T follicular helper cell (primary cell): ENCODE measurements around the gene NALCN.

Experiments
- DNase-seq: peaks from one replicate; pipeline ENCODE4 v3.0.0-alpha.2; 2020; ENCODE audit warnings: low read depth
- total RNA-seq, 2 experiments: gene quantifications; one replicate each; lab custom pipeline; 2026; lab: John Stamatoyannopoulos, UW

Gene NALCN
- 0 reads per million in 2 experiments for total RNA-seq

DNA sequence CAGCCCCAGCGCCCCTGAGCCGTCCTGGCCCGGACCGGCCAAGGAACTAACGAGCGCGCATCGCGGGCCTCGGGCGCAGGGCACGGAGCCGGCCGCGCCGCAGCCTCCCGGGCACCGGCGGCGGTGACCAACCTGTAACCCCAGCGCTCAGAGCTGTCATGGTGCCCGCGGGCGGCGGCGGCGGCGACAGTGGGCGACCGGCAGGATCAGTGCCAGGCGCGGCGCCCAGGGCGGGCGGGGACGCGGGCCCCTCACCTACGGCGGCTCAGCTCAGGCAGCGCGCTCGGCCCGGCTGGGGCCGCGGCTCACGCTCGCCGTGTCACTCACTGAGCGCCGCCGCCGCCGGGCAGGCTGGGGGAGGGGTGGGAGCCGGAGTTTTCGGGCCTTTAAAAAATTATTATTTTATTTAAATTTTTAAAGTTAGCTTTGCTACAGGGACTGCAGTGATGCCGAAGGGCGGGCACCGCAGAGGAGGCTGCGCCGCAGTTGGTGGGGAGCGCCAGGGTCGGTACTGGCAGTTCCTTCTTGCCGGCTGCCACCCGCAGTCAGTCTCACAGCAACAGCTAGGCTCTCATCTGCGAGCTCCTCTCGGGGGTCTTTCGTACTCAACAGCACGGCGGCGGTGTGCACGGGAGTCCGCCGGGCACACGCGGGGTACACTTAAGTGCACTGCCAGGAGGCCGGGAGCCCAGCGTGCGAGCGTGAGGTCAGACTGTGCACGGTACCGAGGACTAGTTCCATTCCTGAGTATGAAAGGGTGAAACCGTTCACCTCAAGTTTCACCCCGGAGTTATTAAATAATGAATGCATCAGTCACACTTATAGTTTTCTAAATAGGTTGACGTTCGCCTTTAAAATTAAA is at the start of gene NALCN:
TSS of gene NALCN (minus strand) at position 328 of the 862 bp plus-strand sequence. CDS start 17,382 bp downstream, outside the sequence.
- DNase-seq = no peak

- no peak for DNase-seq
Measured at GRCh38 chr13:101465877-101466276, 49.6 kb upstream of the NALCN start.

DNA sequence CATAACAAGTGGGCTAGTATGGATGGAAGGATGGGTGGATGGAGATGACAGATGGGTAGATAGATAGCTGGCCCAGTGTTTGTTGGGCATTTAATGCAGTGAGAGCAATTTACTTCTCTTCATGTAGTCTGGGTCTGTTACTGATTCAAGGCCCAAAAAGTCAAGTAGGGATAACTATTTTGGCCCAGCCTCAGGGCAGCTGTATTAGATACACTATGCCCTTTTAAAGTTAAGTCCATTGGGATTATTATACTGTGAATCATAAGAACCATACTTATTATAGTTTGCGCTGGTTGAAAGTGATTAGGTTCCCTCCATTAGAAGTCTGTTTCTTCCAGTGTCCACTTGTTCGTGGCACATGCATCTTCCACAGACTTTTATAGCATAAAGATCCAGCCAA is 40.9 kb upstream of the NALCN start:
- no peak for DNase-seq

DNA sequence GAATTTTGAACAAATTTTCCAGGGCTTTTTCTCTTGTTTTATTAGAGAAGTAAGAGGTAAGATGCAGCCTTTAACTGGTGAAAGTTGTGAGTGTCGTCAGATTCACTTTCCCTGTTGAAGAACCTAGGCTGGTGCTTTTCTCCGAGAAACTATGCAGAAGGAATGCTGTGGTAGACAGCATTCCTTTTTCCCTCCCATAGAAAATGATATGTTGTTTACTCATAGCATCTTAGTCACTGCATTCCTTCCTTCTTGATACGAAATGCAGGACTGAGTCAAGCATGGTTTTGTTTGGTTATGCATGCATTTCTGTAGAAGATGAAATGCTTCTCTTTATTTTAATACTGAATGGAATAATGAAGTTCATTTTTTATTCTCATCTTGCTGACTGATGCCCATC is 39.6 kb upstream of the NALCN start:
- no peak for DNase-seq

DNA sequence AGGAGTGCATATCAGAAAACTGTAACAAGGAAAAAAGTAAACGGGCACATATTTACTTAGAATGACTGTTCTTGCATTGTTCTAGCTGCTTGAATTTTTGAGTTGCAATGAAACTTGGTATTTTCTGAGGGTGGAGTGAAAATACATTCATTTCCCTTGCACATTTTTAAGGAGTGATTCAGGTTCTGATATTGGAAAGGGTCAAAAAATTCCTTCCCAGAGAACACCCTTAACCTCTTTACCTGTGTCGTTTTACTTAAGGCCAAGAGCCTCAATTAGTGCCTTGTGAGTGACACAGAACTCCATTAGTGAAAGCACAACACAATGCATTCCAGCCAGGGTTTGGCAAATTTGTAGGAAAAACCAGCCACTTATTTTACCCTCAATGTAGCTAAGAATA is 38.5 kb upstream of the NALCN start:
- no peak for DNase-seq

DNA sequence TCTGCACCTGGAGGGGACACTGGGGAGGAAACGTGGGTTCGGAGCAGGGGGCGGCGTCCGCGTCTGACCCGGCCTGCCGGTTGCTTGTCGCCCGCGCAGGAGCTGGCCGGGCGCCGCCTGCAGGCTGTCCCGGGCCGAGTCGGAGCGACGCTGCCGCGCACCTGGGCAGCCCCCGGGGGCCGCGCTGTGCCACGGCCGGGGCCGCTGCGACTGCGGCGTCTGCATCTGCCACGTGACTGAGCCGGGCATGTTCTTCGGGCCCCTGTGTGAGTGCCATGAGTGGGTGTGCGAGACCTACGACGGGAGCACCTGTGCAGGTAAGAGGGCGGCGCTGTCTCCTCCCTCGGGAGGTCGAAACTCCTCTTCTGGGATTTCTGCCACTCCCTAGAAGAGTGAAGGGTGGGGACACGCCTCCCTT is 37.5 kb upstream of the NALCN start:
- no peak for DNase-seq

- no peak for DNase-seq
Measured at GRCh38 chr13:101452519-101453485, 36.5 kb upstream of the NALCN start, which contains the start of gene ITGBL1. TSS of gene ITGBL1 (plus strand) at chr13:101452675. CDS start at chr13:101452834, 159 bp downstream.

GRCh38 chr13:101451641-101452040 is 35.3 kb upstream of the NALCN start:
- no peak for DNase-seq

DNA sequence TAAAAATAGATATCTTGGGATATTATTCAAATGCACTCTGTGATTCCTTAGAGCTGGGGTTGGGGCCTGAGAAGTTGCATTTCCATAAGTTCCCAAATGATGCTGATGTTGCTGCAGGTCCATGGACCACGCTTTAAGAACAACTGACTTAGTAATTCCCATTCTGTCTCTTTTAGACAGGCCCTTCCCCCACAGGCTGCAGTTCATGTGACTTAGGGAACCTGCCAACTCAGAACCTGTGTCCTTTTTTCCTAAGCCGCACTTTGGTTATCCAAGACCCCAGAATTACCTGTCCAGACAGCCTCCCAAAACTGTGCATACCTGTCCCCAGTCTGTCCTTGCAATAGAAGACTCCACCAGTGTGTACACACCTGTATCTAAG is 34.4 kb upstream of the NALCN start:
- DNase-seq = no peak

GRCh38 chr13:101449790-101450748 is 33.8 kb upstream of the NALCN start:
- no peak for DNase-seq

DNA sequence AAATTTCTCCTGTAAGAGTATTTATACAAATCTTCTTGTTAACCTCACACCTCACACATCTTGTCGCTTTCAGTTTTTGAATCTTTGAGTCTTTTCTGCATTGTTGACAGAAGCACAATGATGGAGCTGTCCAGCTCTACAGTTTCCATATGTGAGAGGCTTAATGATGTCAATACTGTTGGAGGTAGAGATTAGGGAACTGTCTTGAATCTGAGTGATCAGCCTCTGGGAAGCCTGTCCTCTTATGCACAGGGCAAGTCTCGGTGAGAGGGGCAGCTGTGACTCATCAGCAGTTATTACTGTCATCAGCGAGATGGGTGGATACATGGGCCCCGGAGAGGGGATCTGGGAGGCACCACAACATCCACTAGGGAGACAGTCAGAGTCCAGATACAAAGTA is 31.5 kb upstream of the NALCN start:
- DNase-seq = no peak

DNA sequence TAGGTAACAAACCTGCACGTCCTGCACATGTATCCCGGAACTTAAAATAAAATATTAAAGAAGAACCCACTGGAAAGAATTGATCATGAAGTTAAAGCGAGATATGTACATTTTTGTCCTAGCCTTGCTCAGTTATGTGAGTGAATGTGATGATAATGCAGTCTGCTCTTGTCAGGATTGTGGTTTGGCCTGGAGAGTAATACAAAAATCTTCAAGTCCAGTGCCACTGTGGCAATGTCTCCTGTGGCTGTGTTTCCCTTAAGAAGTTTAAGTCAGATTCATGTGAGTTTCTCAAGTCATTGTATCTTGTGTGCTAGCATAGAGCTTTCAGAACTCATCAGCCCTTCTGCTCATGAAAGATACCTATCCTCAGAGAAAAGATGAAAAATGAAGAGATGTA is 18.2 kb upstream of the NALCN start:
- DNase-seq = no peak

- no peak for DNase-seq
Measured at GRCh38 chr13:101433895-101434294, 17.6 kb upstream of the NALCN start.

- DNase-seq = no peak
Measured at GRCh38 chr13:101429733-101430132, 13.4 kb upstream of the NALCN start.

- DNase-seq = no peak
Measured at GRCh38 chr13:101425623-101426022, 9.3 kb upstream of the NALCN start.

- DNase-seq = no peak
Measured at GRCh38 chr13:101425156-101425471, 8.8 kb upstream of the NALCN start.

DNA sequence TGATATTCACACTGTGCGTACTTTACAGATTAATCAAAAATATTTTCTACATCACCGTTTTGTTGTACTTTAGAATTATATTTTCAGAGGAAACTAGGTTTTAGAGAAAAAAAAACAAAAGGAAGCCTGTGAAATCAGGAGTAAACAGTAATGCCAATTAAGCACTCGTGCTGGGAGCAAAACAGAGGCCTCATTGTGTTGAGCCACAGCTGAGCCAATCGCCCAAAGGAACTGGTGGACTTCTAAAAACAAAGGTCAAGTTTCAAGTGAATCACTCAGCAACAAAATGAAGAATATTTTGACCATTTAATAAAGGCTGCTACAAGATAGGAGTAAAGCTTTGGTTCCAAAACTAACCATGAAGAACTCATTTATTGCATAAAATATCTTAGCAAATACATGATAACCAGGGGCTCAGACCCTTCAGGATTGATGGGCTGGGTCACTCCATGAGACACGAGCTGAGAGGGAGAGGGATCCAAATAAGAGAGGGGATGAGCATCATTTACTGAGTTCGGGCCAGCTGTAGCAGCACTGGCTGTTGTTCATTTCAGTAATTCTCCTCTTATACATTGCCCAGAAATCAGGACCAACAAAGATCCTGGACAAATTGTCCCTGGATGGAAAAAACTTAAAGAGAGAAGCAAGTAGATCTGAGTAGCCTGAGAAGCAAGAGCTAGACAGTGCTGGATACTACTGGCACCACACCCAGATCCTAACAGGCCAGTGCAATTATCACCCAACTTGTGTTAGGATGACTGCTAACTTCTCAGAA is 8.3 kb upstream of the NALCN start:
- DNase-seq = no peak

GRCh38 chr13:101423872-101424271 is 7.6 kb upstream of the NALCN start:
- DNase-seq = no peak

- no peak for DNase-seq
Measured at GRCh38 chr13:101417501-101417900, 1.2 kb upstream of the NALCN start.

DNA sequence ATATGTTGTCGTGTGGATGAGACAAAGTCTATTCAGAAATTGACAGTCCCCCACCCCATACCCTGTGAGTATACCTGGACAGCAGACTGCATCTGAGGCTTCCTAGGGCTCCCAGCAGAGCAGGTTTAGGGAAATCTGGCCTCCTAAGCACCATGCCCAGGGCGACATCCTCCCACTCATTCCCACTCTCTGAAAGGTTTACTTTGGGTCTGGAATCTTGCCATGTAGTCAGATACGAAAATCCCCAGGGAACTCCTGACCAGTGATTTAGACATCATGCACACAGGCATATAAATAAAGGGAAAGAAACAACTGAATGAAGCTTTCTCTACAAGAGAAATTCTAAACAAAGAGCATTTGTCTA is 717 bp upstream of the NALCN start:
- DNase-seq = no peak
